Purkinje cell (primary cell): Measurements from ENCODE around the gene MLF2. TPM values are rescaled to one million over a fixed set of nuclear protein-coding genes. Genes with fewer than 3 reads are reported as not detected.

ENCODE experiments used
- polyA plus RNA-seq: library from polyadenylated mRNA; unstranded; fragments of >200 nt; fragmentation: Nextera tagmentation; gene quantifications from 2 replicates; pipeline ENCODE4 v1.2.1, GENCODE V29; 2014

The MLF2 gene, protein sequence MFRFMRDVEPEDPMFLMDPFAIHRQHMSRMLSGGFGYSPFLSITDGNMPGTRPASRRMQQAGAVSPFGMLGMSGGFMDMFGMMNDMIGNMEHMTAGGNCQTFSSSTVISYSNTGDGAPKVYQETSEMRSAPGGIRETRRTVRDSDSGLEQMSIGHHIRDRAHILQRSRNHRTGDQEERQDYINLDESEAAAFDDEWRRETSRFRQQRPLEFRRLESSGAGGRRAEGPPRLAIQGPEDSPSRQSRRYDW
- 161 and 204 TPM in 2 replicates for polyA plus RNA-seq

DNA sequence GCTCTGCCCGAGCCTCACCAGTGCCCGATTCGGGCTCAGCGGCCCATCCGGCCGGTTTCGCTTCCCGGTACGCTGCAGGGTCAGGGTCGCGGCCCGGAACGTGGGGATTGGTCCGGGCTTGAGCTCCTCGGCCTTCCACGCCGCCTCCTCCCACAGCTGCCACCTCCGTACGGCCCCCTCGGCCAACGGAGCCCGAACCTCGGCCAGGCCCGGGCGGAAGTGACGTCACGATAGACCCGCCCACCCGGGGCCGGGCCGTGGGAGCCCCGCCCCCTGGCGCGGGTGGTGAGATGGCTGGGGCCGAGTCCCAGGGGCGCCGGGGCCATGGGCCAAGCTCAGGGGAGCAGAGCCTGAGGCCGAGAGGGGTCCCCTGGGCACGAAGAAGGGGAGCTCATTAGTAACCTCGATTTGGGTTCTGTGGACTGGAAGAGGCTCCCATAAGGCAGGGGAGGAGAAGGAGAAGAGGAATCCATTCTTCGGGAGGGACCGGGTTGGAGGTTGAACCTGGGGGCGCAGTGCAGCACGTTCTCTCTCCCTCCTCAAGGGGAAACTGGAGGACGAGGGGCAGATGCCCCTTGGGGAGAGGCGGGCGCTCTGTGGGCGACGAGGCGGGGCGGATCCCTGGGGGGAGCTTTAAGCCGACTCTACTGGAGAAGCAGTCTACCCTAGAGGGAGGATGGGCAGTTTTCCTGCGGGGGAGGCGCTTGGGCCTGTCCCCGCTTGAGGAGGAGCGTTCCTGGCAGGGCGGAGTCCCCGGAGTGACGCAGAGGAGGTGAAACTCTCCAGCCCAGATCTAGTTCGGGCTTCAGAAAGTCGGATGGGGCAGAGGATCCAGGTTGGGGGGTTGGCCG is at the start of gene MLF2:
Gene MLF2 (minus strand): TSS at position 221 of the 851 bp plus-strand sequence. CDS start 807 bp downstream, outside the sequence.

GRCh38 chr12:6788972-6789924 is 36.3 kb upstream of the MLF2 start, which contains the start of gene CD4:
Gene CD4 (plus strand): TSS chr12:6789528. CDS start chr12:6800139, 10,611 bp downstream.

GRCh38 chr12:6772331-6772695 is 19.4 kb upstream of the MLF2 start, which contains the start of gene LAG3:
Gene LAG3 (plus strand): TSS chr12:6772520. CDS start chr12:6772853, 333 bp downstream.

DNA sequence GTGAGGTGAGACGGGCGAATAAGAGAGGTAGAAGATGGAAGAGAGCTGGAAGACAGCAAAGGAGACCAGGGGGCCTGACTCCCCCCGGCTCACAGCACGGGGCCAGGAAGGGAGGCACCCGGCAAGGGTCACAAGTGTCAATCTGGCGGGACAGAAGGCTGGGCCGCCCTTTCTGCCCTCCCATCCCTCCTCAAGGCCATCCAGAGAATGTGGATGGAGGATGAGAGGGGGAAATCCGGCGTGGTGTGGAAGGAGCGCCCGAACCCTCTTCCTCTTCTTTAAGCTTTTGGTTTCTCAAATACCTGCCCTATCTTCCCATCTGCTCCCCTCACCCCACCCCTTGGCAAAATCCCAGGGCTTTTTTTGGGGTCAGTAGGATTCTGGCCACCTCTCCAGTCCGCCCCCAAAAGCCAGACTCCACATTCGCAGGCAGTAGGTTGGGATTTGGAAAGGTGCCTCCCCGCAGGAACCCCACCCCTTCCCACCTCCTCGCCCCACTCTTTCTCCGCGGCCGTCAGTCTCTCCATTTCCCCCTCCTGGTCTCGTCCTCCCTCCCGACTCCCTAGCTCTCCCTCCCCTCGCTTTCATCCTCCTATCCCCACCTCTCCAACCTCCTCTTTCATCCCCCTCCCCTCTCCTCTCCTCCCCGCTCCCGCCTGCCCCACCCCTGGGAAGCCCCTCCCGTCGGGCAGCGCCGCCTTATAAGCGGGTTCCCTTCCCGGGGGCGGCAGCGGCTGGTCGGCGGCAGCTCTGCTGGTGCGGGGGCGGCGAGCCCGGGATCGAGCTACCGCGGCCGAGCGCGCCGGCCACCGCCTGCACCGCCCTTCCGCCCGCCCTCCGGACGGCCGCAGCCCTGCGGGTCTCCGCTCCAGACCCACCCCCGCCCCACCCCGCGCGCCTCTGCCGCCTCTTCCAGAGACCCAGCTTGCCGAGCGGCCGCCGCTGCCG is 13.0 kb upstream of the MLF2 start, which contains the start of gene PTMS:
Gene PTMS (plus strand): TSS at position 730 of the 948 bp plus-strand sequence. CDS start 343 bp downstream, outside the sequence.

GRCh38 chr12:6723607-6724408 is 29.1 kb downstream of the MLF2 start, which contains the start of gene COPS7A:
Gene COPS7A (plus strand): TSS chr12:6724046. CDS start chr12:6724657, 611 bp downstream.

GRCh38 chr12:6700646-6701051 is 52.3 kb downstream of the MLF2 start, which contains the start of gene PIANP:
Gene PIANP (minus strand): TSS chr12:6700815. CDS start chr12:6698061, 2,754 bp downstream.

Other genes with a start within 250 kb of the MLF2 start
- gene GAPDH, start 218.6 kb downstream of the MLF2 start, polyA plus RNA-seq, result 5,164 and 6,636 TPM in 2 replicates
- 6.1 and 10.3 TPM in 2 replicates for gene IFFO1, start 197.1 kb downstream of the MLF2 start, polyA plus RNA-seq
- gene NOP2, start 184.8 kb downstream of the MLF2 start, polyA plus RNA-seq, result 3.7 and 9.3 TPM in 2 replicates
- gene CHD4, start 145.8 kb downstream of the MLF2 start, polyA plus RNA-seq, result 44.9 and 46.5 TPM in 2 replicates
- gene LPAR5, start 117.2 kb downstream of the MLF2 start, polyA plus RNA-seq, result not detected in 2 replicates
- not detected in 2 replicates for gene ACRBP, start 105.7 kb downstream of the MLF2 start, polyA plus RNA-seq
- gene ING4, start 90.0 kb downstream of the MLF2 start, polyA plus RNA-seq, result 22.4 and 27.0 TPM in 2 replicates
- 2.3 and 2.8 TPM in 2 replicates for gene ZNF384, start 63.8 kb downstream of the MLF2 start, polyA plus RNA-seq
- gene PIANP, start 52.3 kb downstream of the MLF2 start, polyA plus RNA-seq, result 15.3 and 29.7 TPM in 2 replicates
- 52.4 and 53.2 TPM in 2 replicates for gene COPS7A, start 29.1 kb downstream of the MLF2 start, polyA plus RNA-seq
- 10.0 and 10.3 TPM in 2 replicates for gene PTMS, start 13.2 kb upstream of the MLF2 start, polyA plus RNA-seq
- not detected in 2 replicates for gene LAG3, start 19.4 kb upstream of the MLF2 start, polyA plus RNA-seq
- 0.27 and 1.4 TPM in 2 replicates for gene CD4, start 36.4 kb upstream of the MLF2 start, polyA plus RNA-seq
- gene GPR162, start 68.7 kb upstream of the MLF2 start, polyA plus RNA-seq, result 3.8 and 14.6 TPM in 2 replicates
- gene P3H3, start 75.3 kb upstream of the MLF2 start, polyA plus RNA-seq, result 0.34 and 1.6 TPM in 2 replicates
- gene GNB3, start 87.8 kb upstream of the MLF2 start, polyA plus RNA-seq, result 0.29 and 1.1 TPM in 2 replicates
- gene CDCA3, start 98.1 kb upstream of the MLF2 start, polyA plus RNA-seq, result 0.21 and 0.51 TPM in 2 replicates
- gene USP5, start 99.0 kb upstream of the MLF2 start, polyA plus RNA-seq, result 10.5 and 14.9 TPM in 2 replicates
- 1,435 and 2,077 TPM in 2 replicates for gene TPI1, start 114.4 kb upstream of the MLF2 start, polyA plus RNA-seq
- 0.55 TPM in 1 of 2 replicates, not detected in the other for gene SPSB2, start 120.2 kb upstream of the MLF2 start, polyA plus RNA-seq
- 3.5 and 6.7 TPM in 2 replicates for gene LRRC23, start 151.7 kb upstream of the MLF2 start, polyA plus RNA-seq
- 224 and 335 TPM in 2 replicates for gene ENO2, start 161.4 kb upstream of the MLF2 start, polyA plus RNA-seq
- gene ATN1, start 174.8 kb upstream of the MLF2 start, polyA plus RNA-seq, result 1.6 and 2.4 TPM in 2 replicates
- not detected in 2 replicates for gene RNU7-1, start 190.7 kb upstream of the MLF2 start, polyA plus RNA-seq
- gene C12orf57, start 190.9 kb upstream of the MLF2 start, polyA plus RNA-seq, result 313 and 357 TPM in 2 replicates
- gene PTPN6, start 198.2 kb upstream of the MLF2 start, polyA plus RNA-seq, result 0.39 TPM in 1 of 2 replicates, not detected in the other
- 66.1 and 89.6 TPM in 2 replicates for gene PHB2, start 217.5 kb upstream of the MLF2 start, polyA plus RNA-seq
- gene EMG1, start 217.8 kb upstream of the MLF2 start, polyA plus RNA-seq, result 36.1 and 37.1 TPM in 2 replicates